Measurements from ENCODE around the gene ZNF775. TPM values are rescaled to one million over a fixed set of nuclear protein-coding genes. Genes with fewer than 3 reads are reported as not detected.

ZNF775 gene
- 5.6 to 7.6 TPM (median 5.8 TPM) in 5 replicates for total RNA-seq (2022; extraction: Qiagen RNA extraction)

DNA sequence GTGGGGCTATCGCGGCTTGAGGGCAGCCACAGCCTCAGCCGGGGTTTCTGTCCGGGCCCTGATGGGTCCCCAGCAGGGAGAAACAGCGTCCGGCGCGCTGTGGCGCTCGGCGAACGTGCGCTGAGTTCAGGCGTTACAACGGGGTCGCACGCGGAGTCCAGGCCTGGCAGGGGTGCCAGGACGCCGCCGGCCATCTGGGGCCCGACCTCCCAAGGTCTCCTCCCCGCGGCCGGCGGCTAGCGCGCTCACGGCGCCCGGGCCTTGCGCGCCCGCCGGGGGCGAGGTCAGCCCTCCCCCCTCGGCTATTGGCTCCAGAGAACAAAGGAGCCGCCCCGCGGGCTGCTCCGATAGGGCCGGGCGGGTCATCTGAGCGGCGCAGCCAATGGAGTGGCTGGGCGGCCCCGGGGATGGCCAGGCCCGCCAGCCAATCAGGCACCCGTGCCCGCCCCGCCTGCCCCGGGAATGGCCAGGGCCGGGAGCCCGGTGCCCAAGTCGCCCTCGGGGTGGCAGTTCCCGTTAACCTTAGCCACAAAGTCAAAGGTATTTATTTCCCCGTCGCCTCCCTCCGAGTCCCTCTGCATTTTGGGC, at the start of gene ZNF775:
TSS of gene ZNF775 (plus strand) at position 478 of the 588 bp plus-strand sequence. CDS start 9,141 bp downstream, outside the sequence.

DNA sequence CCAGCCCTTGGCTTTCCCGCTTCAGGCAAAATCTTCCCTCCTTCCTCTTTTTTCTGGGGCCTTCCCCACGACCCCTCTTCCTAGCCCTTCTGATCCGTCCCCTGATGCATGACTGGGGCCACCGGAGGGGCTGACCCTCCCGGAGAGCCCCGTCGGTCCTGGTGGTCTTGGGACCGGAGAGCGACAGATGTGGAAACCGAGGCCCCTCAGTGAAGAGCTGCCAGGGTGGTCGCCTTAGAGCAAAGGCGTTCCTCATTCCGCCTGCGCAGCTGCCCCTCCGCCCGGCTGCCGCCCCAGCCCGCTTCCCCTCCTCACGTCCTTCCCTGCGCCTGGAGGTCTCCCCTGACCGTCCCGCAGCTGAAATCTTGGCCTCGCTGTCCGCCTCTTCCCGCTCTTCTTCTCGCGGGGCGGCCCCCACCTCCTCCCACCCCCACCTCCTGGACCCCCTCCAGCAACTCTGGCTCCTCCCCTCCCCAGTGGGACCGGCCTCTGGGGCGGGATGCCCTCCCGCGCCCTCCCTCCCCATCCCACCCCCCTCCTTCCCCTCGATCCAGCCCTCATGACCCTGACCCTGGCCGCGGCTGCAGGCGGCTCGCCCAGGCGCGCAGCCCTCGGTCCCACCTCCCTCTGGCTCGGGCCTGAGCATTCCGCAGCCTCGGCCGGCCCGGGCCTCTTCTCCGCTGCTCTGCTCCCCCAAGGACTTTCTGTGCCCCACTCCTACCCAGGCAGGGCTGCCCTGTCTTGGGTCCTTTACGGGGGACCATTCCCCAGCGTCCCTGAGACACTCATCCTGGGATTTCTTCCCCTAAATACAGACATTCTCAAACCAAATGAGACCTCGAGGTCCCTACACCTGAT, 37.6 kb upstream of the ZNF775 start, which contains the start of gene RARRES2:
TSS of gene RARRES2 (minus strand) at position 367 of the 858 bp plus-strand sequence. CDS start 1,020 bp downstream, outside the sequence.

DNA sequence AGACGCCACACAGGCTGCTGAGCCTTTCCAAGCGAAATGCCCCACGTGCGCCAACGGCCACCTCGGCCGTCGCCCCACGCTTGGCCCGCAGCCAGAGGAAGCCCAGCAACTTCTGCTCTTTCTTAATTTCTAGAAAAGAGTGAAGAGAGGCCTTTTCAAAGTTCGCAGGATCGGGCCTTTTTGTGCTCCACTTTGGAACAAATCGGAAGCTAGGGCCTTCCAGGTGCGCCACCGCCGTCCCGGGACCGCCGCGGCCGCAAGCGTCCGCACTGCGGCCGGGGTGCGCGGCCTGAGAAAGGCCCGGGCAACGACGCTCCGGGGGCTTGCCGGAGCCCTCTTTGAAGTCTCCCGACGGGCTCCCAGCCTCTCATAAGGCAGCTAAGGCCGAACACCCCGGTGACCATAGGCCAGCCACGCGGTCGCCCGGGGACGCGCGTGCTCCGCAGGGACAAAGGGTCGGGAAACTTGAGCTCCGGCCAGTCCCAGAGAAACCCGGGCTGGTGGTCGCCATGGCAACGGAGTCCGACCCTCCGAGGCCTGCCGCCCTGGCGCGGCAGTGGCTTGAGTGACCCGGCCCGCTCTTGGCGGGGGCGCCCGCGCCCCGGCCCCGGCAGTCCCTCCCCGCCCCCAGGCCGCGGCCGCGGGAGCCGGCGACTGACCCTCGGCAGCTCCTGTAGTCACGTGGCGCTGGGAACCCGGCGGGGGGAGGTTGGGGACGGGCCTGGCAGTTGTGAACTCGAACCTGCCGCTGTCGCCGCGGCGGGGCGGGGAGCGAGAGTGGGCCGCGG, 10.8 kb upstream of the ZNF775 start, which contains the start of gene REPIN1:
TSS of gene REPIN1 (plus strand) at position 727 of the 788 bp plus-strand sequence. CDS start 890 bp downstream, outside the sequence.

Other genes with a start within 250 kb of the ZNF775 start
- gene LRRC61, start 56.0 kb upstream of the ZNF775 start, total RNA-seq (2022; extraction: Qiagen RNA extraction), result not detected in 5 replicates
- gene ACTR3C, start 55.8 kb upstream of the ZNF775 start, total RNA-seq (2022; extraction: Qiagen RNA extraction), result 0.02 to 0.22 TPM in 2 of 5 replicates, not detected in the others
- not detected in 5 replicates for gene RARRES2, start 37.7 kb upstream of the ZNF775 start, total RNA-seq (2022; extraction: Qiagen RNA extraction)
- gene REPIN1, start 10.5 kb upstream of the ZNF775 start, total RNA-seq (2022; extraction: Qiagen RNA extraction), result 61.3 to 88.2 TPM (median 85.5 TPM) in 5 replicates
- gene GIMAP8, start 71.3 kb downstream of the ZNF775 start, total RNA-seq (2022; extraction: Qiagen RNA extraction), result not detected in 5 replicates
- not detected in 5 replicates for gene GIMAP7, start 135.5 kb downstream of the ZNF775 start, total RNA-seq (2022; extraction: Qiagen RNA extraction)
- not detected in 5 replicates for gene GIMAP4, start 188.1 kb downstream of the ZNF775 start, total RNA-seq (2022; extraction: Qiagen RNA extraction)

Measured in A549 treated with Mapracorat at 1 μM for 4 hours (cell line).